Calu3 (cell line): Measurements from ENCODE around the gene CYP24A1. TPM values are rescaled to one million over a fixed set of nuclear protein-coding genes. Genes with fewer than 3 reads are reported as not detected.

ENCODE experiments used
- BruUV-seq: library from RNA; stranded (reverse); fragments of 400-500 nt; replicated peaks from 2 replicates; lab custom pipeline; 2021; lab: Mats Ljungman, UMichigan
- CTCF ChIA-PET: fragments of 300-600 bp; sonication (Branson Sonifier 250); formaldehyde crosslinking; loops from one replicate; lab custom pipeline; 2022; ENCODE audit warnings: antibody characterized with exemption; lab: Charles Lee
- DNase-seq: peaks from one replicate; pipeline ENCODE4 v3.0.0; 2022
- H3K27ac Mint-ChIP-seq: one replicate; pipeline ENCODE4 v1.8.0; 2022; ENCODE audit warnings: mixed read lengths; ENCODE audit not compliant: unreplicated experiment
- H3K27me3 Mint-ChIP-seq: one replicate; pipeline ENCODE4 v1.8.0; 2022; ENCODE audit warnings: mixed read lengths; ENCODE audit not compliant: unreplicated experiment
- H3K36me3 Mint-ChIP-seq: one replicate; pipeline ENCODE4 v1.8.0; 2022; ENCODE audit warnings: mild to moderate bottlenecking, moderate library complexity, mixed read lengths; ENCODE audit not compliant: insufficient read depth, unreplicated experiment
- H3K4me1 Mint-ChIP-seq: one replicate; pipeline ENCODE4 v1.8.0; 2022; ENCODE audit warnings: mild to moderate bottlenecking, low read depth, mixed read lengths; ENCODE audit not compliant: unreplicated experiment
- H3K4me3 Mint-ChIP-seq: one replicate; pipeline ENCODE4 v1.8.0; 2022; ENCODE audit warnings: mild to moderate bottlenecking, low read depth, moderate library complexity, mixed read lengths; ENCODE audit not compliant: unreplicated experiment
- H3K9me3 Mint-ChIP-seq: one replicate; pipeline ENCODE4 v1.8.0; 2022; ENCODE audit warnings: low read depth, mixed read lengths; ENCODE audit not compliant: unreplicated experiment
- CTCF ChIP-seq: fragments of 200-600 bp; IDR thresholded peaks from one replicate; pipeline ENCODE4 v1.8.0; 2022; ENCODE audit warnings: antibody characterized with exemption; ENCODE audit not compliant: unreplicated experiment
- intact Hi-C: fragments of 100-400 bp; cut with micrococcal nuclease; formaldehyde crosslinking; loops from one replicate; pipeline ENCODE4 v1.10.0; 2022; ENCODE audit not compliant: unreplicated experiment
- total RNA-seq: library from RNA; stranded (reverse); gene quantifications from 2 replicates; pipeline ENCODE4 v1.2.3, GENCODE V29; 2022

CYP24A1 gene
- total RNA-seq, 1 experiment from 2014 or later, result 665 TPM

- H3K4me3 Mint-ChIP-seq, result no peak overlapping the region
- BruUV-seq, result no TSS peak
- DNase-seq, result no peak
- intact Hi-C loops, result no loop called here
- no peaks in the 10 kb centered on the region for H3K9me3 Mint-ChIP-seq
- H3K36me3 Mint-ChIP-seq, result peaks cover 29% of the 10 kb centered on the region
- TF ChIP-seq CTCF, result no peak
- CTCF ChIA-PET, result no interaction called here
- H3K4me1 Mint-ChIP-seq, result no peaks in the 10 kb centered on the region
- no peak overlapping the region for H3K27ac Mint-ChIP-seq
- no peaks in the 10 kb centered on the region for H3K27me3 Mint-ChIP-seq
These were observed 44.0 kb upstream of the CYP24A1 start for GRCh38 chr20:54217762-54218161.

DNA sequence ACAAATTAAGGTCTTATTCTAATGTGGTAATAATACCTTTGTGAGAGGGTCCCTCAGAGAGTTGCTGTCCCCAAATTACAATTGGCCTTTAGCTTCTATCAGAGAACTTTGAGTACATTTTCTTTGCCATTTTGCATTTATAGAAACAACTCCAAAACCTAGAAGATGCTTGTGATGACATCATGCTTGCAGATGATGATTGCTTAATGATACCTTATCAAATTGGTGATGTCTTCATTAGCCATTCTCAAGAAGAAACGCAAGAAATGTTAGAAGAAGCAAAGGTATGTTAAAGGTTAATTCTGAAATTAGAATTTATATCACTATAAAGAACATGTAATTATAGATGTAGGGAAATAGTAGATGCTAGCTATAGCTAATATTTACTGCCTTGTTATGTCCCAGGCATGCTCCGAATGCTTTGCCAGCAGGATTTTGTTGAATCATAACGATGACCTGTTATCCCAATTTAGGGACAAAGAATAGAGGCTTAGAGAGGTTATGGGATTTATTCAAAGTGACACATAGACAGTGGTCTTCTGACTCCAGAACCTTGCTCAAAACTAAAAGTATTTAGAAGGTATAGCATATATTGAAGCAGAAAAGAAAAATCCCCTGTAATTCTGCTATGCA is 41.5 kb upstream of the CYP24A1 start:
- CTCF ChIA-PET, result no interaction called here
- DNase-seq, result no peak
- Mint-ChIP-seq H3K4me3 (no peak overlapping the region), H3K9me3 (no peaks in the 10 kb centered on the region), H3K27ac (no peak overlapping the region), H3K4me1 (no peaks in the 10 kb centered on the region), H3K36me3 (peaks cover 16% of the 10 kb centered on the region), H3K27me3 (no peaks in the 10 kb centered on the region)
- no TSS peak for BruUV-seq
- TF ChIP-seq CTCF, result no peak
- intact Hi-C loops, result no loop called here

DNA sequence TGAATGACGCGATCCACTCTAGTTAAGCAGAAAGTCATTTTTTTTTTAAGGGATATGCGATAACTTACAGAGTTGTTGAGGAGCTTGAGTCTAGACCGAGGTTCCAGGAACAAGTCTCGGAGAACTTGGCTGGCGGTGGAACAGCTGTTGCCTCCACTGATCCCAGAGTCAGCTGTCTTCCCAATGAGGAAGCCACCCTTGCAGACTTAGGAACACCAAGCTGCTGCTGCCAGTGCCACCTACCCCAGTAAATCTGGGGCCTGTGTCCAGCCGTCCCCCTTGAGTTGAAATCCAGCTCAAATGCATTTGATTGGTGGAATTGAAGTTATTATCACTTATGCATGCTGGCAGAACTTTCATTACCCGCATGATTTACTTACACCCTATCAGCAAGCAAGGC is 40.8 kb upstream of the CYP24A1 start:
- H3K9me3 Mint-ChIP-seq, result no peaks in the 10 kb centered on the region
- H3K4me1 Mint-ChIP-seq, result peaks cover 7% of the 10 kb centered on the region
- CTCF ChIA-PET, result interaction anchor here (0.7 kb wide), 1 partner anchor 20 kb away, joined by 3 read pairs; no protein-coding TSS in a partner anchor
- TF ChIP-seq CTCF, result no peak
- no peak for DNase-seq
- H3K36me3 Mint-ChIP-seq, result peaks cover 11% of the 10 kb centered on the region
- no peak overlapping the region for H3K4me3 Mint-ChIP-seq
- no TSS peak for BruUV-seq
- H3K27ac Mint-ChIP-seq, result no peak overlapping the region
- H3K27me3 Mint-ChIP-seq, result no peaks in the 10 kb centered on the region
- intact Hi-C loops, result no loop called here

- H3K27me3 Mint-ChIP-seq, result no peaks in the 10 kb centered on the region
- peaks cover 18% of the 10 kb centered on the region for H3K4me1 Mint-ChIP-seq
- H3K27ac Mint-ChIP-seq, result no peak overlapping the region
- no peak overlapping the region for H3K4me3 Mint-ChIP-seq
- no peaks in the 10 kb centered on the region for H3K9me3 Mint-ChIP-seq
- peaks cover 20% of the 10 kb centered on the region for H3K36me3 Mint-ChIP-seq
- no peak for TF ChIP-seq CTCF
- no TSS peak for BruUV-seq
- intact Hi-C loops, result no loop called here
- CTCF ChIA-PET, result no interaction called here
- DNase-seq, result no peak
These were observed 39.1 kb upstream of the CYP24A1 start for GRCh38 chr20:54212871-54213270.
